Chondrocyte (in vitro differentiated cells): Measurements from ENCODE around the gene ZCWPW1. TPM values are rescaled to one million over a fixed set of nuclear protein-coding genes. Genes with fewer than 3 reads are reported as not detected.

Experiments used
- DNase-seq: peaks from one replicate; pipeline ENCODE4 v3.0.0; 2021; ENCODE audit warnings: mixed read lengths, low spot score
- H3K27ac Mint-ChIP-seq: one replicate; pipeline ENCODE4 v1.8.0; 2021; ENCODE audit warnings: mild to moderate bottlenecking, moderate library complexity, mixed read lengths; ENCODE audit not compliant: unreplicated experiment
- H3K27me3 Mint-ChIP-seq: 2 replicates; pipeline ENCODE4 v1.8.0; 2021; ENCODE audit warnings: low read depth, mixed read lengths
- H3K36me3 Mint-ChIP-seq: 2 replicates; pipeline ENCODE4 v1.8.0; 2021; ENCODE audit warnings: low read depth, mixed read lengths
- H3K4me1 Mint-ChIP-seq: 2 replicates; pipeline ENCODE4 v1.8.0; 2021; ENCODE audit warnings: low read depth, mild to moderate bottlenecking, mixed read lengths
- H3K4me3 Mint-ChIP-seq: one replicate; pipeline ENCODE4 v1.8.0; 2021; ENCODE audit warnings: mild to moderate bottlenecking, moderate library complexity, mixed read lengths; ENCODE audit not compliant: unreplicated experiment
- H3K9me3 Mint-ChIP-seq: 2 replicates; pipeline ENCODE4 v1.8.0; 2021; ENCODE audit warnings: low read depth, mixed read lengths
- total RNA-seq: library from RNA; stranded (reverse); gene quantifications from 3 replicates; pipeline ENCODE4 v1.2.1, GENCODE V29; 2021
- TF ChIP-seq, protein P1 (sequence below): fragments of 200-600 bp; sonication (generic); IDR thresholded peaks from 2 replicates; pipeline ENCODE4 v1.5.0; 2021; ENCODE audit warnings: antibody characterized with exemption, mild to moderate bottlenecking, moderate library complexity

ZCWPW1 gene
- total RNA-seq, 1 donor from 2014 or later: 3.8 TPM

GRCh38 chr7:100475549-100475948 lies 47.0 kb upstream of the ZCWPW1 start:
- Mint-ChIP-seq H3K4me1 (peaks cover 30% of the 10 kb centered on the region), H3K4me3 (peak overlapping the region; percentile 90), H3K9me3 (no peaks in the 10 kb centered on the region), H3K27me3 (no peaks in the 10 kb centered on the region), H3K27ac (peak overlapping the region; percentile 65), H3K36me3 (peaks cover 4% of the 10 kb centered on the region)
- DNase-seq: no peak
- TF ChIP-seq, protein P1, sequence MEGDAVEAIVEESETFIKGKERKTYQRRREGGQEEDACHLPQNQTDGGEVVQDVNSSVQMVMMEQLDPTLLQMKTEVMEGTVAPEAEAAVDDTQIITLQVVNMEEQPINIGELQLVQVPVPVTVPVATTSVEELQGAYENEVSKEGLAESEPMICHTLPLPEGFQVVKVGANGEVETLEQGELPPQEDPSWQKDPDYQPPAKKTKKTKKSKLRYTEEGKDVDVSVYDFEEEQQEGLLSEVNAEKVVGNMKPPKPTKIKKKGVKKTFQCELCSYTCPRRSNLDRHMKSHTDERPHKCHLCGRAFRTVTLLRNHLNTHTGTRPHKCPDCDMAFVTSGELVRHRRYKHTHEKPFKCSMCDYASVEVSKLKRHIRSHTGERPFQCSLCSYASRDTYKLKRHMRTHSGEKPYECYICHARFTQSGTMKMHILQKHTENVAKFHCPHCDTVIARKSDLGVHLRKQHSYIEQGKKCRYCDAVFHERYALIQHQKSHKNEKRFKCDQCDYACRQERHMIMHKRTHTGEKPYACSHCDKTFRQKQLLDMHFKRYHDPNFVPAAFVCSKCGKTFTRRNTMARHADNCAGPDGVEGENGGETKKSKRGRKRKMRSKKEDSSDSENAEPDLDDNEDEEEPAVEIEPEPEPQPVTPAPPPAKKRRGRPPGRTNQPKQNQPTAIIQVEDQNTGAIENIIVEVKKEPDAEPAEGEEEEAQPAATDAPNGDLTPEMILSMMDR: no peak

- TF ChIP-seq, protein P1: no peak
- no peak overlapping the region for H3K4me3 Mint-ChIP-seq
- peaks cover 4% of the 10 kb centered on the region for H3K36me3 Mint-ChIP-seq
- DNase-seq: no peak
- H3K27me3 Mint-ChIP-seq: no peaks in the 10 kb centered on the region
- peak overlapping the region; percentile 32 for H3K27ac Mint-ChIP-seq
- no peaks in the 10 kb centered on the region for H3K9me3 Mint-ChIP-seq
- H3K4me1 Mint-ChIP-seq: peaks cover 27% of the 10 kb centered on the region
Observed at GRCh38 chr7:100472854-100473499, 44.5 kb upstream of the ZCWPW1 start.

DNA sequence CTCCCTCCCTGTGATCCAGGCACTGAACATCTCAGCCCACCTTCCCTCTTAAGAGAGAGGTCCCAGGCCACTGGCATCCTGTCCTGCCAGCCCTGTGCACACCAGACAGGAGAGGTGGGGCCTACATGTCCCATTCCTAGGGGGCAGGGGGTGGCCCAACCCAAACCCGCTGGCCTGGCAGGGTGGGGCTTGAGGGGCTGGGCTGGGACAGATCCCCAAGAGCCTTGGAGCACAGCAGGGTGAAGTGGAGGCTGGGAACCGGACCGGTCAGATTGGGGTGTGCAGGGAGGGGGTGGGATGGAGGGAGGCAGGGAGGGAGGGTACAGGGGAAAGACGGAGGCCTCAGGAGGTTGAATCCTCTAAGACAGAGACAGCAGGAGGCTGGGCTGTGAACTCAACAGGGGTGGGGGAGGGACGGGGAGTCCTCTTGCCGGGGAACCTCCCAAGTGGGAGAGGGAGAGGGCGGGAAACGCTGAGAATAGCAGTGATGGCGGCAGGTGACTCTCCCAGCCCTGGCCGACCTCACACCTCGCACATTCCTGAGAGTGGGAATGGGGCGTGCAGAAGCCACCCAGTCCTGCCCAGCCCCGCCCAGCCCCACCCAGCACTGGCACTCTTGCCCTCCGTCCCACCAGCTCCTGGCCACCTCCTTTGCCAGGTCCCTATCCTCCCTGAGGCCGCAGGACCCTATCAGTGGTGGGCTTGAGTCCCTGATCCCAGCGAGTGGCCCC lies 43.8 kb upstream of the ZCWPW1 start:
- no peaks in the 10 kb centered on the region for H3K27me3 Mint-ChIP-seq

GRCh38 chr7:100471021-100471420 lies 42.5 kb upstream of the ZCWPW1 start:
- Mint-ChIP-seq H3K4me3 (no peak overlapping the region), H3K27me3 (no peaks in the 10 kb centered on the region), H3K9me3 (no peaks in the 10 kb centered on the region), H3K27ac (no peak overlapping the region), H3K4me1 (peaks cover 18% of the 10 kb centered on the region), H3K36me3 (peaks cover 2% of the 10 kb centered on the region)
- TF ChIP-seq, protein P1: no peak
- DNase-seq: no peak

More for the DNA sequence above, 43.8 kb upstream of the ZCWPW1 start:
- Mint-ChIP-seq H3K27ac (peak overlapping the region; percentile 9), H3K9me3 (no peaks in the 10 kb centered on the region), H3K36me3 (peaks cover 4% of the 10 kb centered on the region), H3K4me3 (no peak overlapping the region), H3K4me1 (peaks cover 27% of the 10 kb centered on the region)
- TF ChIP-seq, protein P1: no peak
- DNase-seq: no peak

DNA sequence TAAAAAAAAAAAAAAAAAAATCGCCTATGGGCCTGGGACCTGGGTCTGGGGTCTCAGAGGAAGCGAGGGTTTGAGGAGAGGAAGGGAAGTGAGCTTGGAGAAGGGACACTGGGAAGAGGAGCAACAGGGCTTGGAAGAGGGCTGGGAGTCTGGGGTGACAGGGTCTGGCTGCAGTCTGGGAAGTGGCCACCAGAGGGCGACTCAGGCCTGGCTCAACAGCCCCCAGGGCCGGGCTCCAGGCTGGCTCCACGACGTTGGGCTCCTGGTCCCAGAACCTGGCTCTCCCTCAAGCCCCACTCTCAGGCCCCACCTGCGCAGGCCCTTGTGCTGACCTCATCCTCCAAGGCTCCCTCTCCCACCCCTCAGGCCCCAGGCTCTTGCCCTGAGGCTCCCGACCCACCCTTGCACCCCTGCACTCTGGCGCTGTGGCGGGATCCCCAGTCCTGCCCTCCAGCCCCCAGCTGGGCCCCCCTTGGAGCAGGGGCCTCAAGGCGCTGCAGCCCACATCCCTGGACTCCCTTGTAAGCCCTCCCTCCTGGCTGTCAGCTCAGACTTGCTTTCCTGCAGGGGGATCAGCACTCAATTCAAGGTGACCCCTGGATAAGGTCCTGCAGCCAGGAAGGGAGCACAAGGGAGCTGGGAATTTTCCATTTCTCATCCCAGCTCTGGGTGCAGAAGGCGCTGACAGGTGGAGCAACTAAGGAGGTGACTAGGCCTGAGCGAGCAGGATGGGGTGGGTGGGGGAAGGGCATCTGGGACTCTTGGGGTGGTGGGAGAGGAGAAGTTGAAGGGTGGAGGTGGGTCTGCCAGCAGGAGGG lies 40.9 kb upstream of the ZCWPW1 start:
- H3K9me3 Mint-ChIP-seq: no peaks in the 10 kb centered on the region
- peaks cover 18% of the 10 kb centered on the region for H3K4me1 Mint-ChIP-seq
- peaks cover 2% of the 10 kb centered on the region for H3K36me3 Mint-ChIP-seq
- H3K4me3 Mint-ChIP-seq: no peak overlapping the region
- no peak for DNase-seq
- TF ChIP-seq, protein P1: peak; percentile 89
- no peaks in the 10 kb centered on the region for H3K27me3 Mint-ChIP-seq
- H3K27ac Mint-ChIP-seq: peak overlapping the region; percentile 54
